T follicular helper cell (primary cell): ENCODE measurements around the gene KCNJ10.
"Not testable (repeated sequence)": the region's sequence is repeated elsewhere in the genome, so short reads cannot be mapped to it uniquely, and the experiment has no call there.

Experiments
- DNase-seq: peaks from one replicate; pipeline ENCODE4 v3.0.0-alpha.2; 2020; ENCODE audit warnings: low read depth

KCNJ10 gene

GRCh38 chr1:160061369-160062229 lies 8.4 kb downstream of the KCNJ10 start:
- DNase-seq = no peak

GRCh38 chr1:160058087-160058486 lies 11.9 kb downstream of the KCNJ10 start:
- no peak for DNase-seq

GRCh38 chr1:160056648-160057169 lies 13.3 kb downstream of the KCNJ10 start:
- DNase-seq = no peak

- DNase-seq = no peak
Measured at GRCh38 chr1:160053548-160054365, 16.2 kb downstream of the KCNJ10 start.

GRCh38 chr1:160052936-160053335 lies 17.0 kb downstream of the KCNJ10 start:
- DNase-seq = no peak

GRCh38 chr1:160050619-160051018 lies 19.3 kb downstream of the KCNJ10 start:
- DNase-seq = no peak

GRCh38 chr1:160050182-160050581 lies 19.8 kb downstream of the KCNJ10 start:
- not testable (repeated sequence) for DNase-seq

- no peak for DNase-seq
Measured at GRCh38 chr1:160049101-160049500, 20.9 kb downstream of the KCNJ10 start.

- no peak for DNase-seq
Measured at GRCh38 chr1:160048335-160048734, 21.6 kb downstream of the KCNJ10 start.

GRCh38 chr1:160047111-160047991 lies 22.6 kb downstream of the KCNJ10 start:
- DNase-seq = no peak

GRCh38 chr1:160046494-160047110 lies 23.4 kb downstream of the KCNJ10 start:
- peak; percentile 7 for DNase-seq

- no peak for DNase-seq
Measured at GRCh38 chr1:160045653-160046052, 24.3 kb downstream of the KCNJ10 start.

- DNase-seq = no peak
Measured at GRCh38 chr1:160043543-160043942, 26.4 kb downstream of the KCNJ10 start.

- no peak for DNase-seq
Measured at GRCh38 chr1:160040476-160040875, 29.5 kb downstream of the KCNJ10 start.

GRCh38 chr1:160032165-160032820 lies 37.7 kb downstream of the KCNJ10 start:
- no peak for DNase-seq

GRCh38 chr1:160031365-160032164 lies 38.4 kb downstream of the KCNJ10 start, which contains the start of gene PIGM:
PIGM (minus strand) TSS chr1:160031990; CDS start chr1:160031739, 251 bp downstream.
- peak; percentile 91 for DNase-seq

GRCh38 chr1:160030657-160031364 lies 39.1 kb downstream of the KCNJ10 start:
- DNase-seq = no peak

GRCh38 chr1:160028426-160028825 lies 41.5 kb downstream of the KCNJ10 start:
- no peak for DNase-seq

- no peak for DNase-seq
Measured at GRCh38 chr1:160025314-160025713, 44.6 kb downstream of the KCNJ10 start.
